Activated CD8-positive, alpha-beta memory T cell treated with anti-CD3 and anti-CD28 coated beads for 24 hours (primary cell): ENCODE data around the gene CLGN.
A peak's percentile ranks its signal among the peaks of the same experiment; 100 is the strongest.
"Not testable (repeated sequence)": the region's sequence is repeated elsewhere in the genome, so short reads cannot be mapped to it uniquely, and the experiment has no call there.

ENCODE experiments used
- DNase-seq: peaks from one replicate; pipeline ENCODE4 v3.0.0-alpha.2; 2020

Gene CLGN

GRCh38 chr4:140427106-140427918 lies at the start of gene CLGN:
TSS of gene CLGN (minus strand) at chr4:140427648. CDS start at chr4:140413078, 14,570 bp downstream.
- peak; percentile 85 for DNase-seq

- no peak for DNase-seq
These were observed 44.7 kb upstream of the CLGN start for GRCh38 chr4:140472156-140472555.

GRCh38 chr4:140469791-140470733 lies 42.6 kb upstream of the CLGN start:
- no peak for DNase-seq

DNA sequence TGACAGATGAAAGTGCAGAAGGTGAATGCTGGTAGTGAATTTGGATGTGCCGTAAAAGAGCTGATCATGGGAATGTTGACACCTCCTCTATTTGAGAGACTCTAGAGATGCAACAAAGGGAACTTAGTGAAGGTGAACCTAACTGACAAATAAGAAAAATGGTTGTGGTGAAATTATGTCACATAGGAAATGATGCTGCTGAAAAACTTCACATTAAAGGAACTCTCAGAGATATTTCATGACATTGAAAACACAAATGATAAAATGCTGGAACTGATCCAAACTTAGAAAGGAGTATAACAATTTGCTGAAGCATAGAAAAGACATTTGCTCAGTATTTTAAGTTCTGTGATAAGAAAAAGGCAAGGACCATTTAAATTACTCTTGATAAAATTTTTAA lies 38.7 kb upstream of the CLGN start:
- DNase-seq: no peak

DNA sequence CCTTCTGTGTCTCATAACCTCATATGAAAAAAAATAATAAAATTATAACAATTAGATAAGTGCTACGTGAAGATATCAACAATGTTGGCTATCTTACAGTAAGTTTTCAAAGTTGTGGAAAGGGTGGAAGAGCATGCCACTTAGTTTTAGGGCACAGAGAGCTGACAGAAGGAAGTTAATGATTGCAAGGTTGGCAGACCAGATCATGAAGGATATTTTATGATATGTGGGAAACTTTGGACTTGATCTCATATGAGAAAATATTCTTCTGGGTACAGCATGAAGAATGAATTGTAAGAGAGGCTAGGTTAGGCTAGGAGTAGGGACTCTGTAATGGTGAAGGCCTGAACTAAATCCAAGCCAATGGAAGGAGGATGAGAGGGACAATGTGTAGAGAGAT lies 36.2 kb upstream of the CLGN start:
- DNase-seq: no peak

- no peak for DNase-seq
These were observed 35.7 kb upstream of the CLGN start for GRCh38 chr4:140463182-140463581.

GRCh38 chr4:140450352-140450751 lies 22.9 kb upstream of the CLGN start:
- DNase-seq: no peak

DNA sequence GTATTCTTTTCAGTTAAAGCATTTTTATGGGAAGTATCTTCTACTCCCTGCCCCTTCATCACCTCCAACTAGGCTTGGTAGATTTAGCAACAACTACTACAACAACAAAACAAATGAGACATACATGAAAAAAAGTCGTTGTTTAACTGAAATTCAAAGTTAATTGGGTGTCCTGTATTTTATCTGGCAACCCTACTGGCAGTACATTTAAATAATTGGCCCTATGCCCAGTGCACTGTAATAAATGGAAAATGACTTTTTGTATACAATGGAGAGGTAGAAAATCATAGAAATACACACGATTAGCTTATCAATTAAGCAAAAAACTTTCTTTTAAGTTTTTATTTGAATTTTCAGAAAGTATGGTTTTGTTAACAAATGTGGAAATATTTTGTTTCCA lies 21.4 kb upstream of the CLGN start:
- no peak for DNase-seq

- DNase-seq: no peak
These were observed 20.7 kb upstream of the CLGN start for GRCh38 chr4:140448162-140448561.

GRCh38 chr4:140444347-140444746 lies 16.9 kb upstream of the CLGN start:
- not testable (repeated sequence) for DNase-seq

DNA sequence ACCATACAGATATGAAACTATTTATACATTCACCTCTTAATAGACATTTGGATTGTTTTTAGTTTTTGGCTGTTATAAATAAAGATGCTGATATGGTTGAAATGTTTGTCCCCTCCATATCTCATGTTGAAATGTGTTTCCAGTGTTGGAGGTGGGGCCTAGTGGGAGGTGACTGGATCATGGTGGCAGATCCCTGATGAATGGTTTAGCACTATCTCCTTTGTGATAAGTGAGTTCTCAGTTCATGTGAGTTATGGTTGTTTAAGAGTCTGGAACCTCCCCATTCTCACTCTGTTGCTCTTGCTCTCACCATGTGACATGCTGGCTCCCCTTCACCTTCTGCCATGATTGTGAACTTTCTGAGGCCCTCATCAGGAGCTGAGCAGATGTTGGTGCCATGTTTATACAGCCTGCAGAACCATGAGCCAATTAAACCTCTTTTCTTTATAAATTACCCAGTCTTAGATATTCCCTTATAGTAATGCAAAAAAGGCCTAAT lies 12.2 kb upstream of the CLGN start:
- DNase-seq: no peak

- DNase-seq: no peak
These were observed 547 bp upstream of the CLGN start for GRCh38 chr4:140427919-140428471.

GRCh38 chr4:140426610-140427105 lies 790 bp downstream of the CLGN start:
- DNase-seq: no peak

- no peak for DNase-seq
These were observed 4.3 kb downstream of the CLGN start for GRCh38 chr4:140423106-140423505.

DNA sequence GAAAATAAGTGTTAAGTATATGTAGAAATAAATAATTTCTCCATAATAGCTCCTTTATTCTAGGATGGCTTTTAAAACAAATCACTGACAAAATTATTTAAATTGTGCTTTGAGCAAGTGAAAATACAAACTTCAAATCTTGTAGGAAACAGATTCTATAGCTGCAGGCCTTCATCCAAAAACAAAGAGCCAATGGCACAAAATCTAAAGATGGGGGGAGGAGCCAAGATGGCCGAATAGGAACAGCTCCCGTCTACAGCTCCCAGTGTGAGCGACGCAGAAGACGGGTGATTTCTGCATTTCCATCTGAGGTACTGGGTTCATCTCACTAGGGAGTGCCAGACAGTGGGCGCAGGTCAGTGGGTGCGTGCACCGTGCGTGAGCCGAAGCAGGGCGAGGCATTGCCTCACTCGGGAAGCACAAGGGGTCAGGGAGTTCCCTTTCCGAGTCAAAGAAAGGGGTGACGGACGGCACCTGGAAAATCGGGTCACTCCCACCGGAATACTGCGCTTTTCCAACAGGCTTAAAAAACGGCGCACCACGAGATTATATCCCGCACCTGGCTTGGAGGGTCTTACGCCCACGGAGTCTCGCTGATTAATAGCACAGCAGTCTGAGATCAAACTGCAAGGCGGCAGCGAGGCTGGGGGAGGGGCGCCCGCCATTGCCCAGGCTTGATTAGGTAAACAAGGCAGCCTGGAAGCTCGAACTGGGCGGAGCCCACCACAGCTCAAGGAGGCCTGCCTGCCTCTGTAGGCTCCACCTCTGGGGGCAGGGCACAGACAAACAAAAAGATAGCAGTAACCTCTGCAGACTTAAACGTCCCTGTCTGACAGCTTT lies 14.1 kb downstream of the CLGN start:
- not testable (repeated sequence) for DNase-seq

DNA sequence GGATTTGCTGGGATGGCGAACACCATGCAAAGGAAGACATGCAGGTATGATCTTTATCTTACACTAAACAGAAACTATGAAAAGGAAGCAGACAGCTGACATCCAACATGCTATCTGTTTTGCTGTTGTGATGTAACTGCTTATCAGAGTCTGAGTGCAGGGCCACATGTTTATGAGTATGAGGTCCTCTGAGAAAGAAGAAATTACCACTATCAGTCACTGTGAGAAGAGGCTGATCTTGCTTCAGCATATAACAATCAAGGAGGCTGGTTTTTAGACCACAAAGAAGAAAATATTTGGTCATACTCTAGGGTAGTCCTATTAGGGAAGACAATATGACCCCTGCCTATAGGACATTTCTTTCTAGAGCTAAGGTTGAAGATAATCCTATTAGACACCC lies 18.5 kb downstream of the CLGN start:
- DNase-seq: no peak

GRCh38 chr4:140406292-140406691 lies 21.2 kb downstream of the CLGN start:
- DNase-seq: no peak

GRCh38 chr4:140400111-140400510 lies 27.3 kb downstream of the CLGN start:
- no peak for DNase-seq

DNA sequence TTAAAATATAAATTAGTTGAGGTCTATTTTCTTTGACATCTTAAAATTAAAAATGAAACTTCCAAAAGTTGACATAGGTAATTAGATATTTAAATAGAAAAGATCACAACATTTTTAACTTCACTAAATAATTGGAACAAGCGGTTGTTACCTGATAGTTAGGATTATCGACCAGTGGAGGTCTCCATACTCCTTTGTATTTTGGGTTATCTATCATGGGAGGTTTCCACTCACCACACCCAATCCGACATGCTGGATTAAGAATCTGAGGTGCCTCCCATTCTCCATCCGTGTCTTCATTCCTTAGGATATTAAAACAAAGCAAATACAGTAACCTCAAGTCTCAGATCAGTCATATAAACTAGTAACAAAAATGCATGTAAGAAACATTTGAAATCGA lies 31.8 kb downstream of the CLGN start:
- DNase-seq: no peak

DNA sequence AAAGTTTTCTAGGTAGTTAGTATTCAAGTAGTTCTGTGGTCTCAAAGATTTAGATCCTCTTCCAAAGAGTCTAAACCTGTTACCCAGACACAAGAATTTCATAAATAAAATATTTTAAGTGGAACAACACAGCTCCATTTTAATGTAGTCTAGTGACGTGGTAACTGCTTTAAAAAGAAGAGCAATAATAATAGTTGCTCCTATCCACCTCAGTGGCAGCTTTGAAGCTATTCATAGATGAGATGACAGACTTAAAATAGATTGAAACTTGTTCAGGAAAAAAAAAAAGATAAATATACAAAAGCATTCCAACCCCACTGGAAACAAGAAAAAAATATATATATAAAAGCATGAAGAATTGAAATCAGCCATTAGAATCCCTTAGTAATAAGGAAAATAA lies 39.4 kb downstream of the CLGN start:
- no peak for DNase-seq

DNA sequence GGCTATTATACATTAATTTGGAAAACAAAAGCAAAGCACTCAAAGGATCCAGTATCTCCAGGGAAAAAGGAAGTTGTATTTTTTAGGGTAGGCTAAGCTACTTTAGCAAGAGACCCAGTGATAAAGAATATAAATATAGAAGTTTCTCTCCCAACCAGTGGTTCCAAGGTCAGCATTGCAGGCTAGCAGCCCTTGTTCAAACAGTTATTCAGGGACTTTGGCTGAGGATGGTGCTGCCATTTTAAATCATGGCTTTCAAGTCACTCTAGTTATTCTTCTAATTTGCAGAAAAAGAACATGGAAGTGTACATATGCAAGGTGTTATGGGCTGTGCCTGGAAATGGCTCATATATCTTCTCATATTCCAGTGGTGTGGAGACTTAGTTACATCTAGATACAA lies 44.7 kb downstream of the CLGN start:
- DNase-seq: no peak

- no peak for DNase-seq
These were observed 53.3 kb downstream of the CLGN start for GRCh38 chr4:140374130-140374477.
